GM21576 (cell line): ENCODE results near the gene HIF1AN.
"Not testable (repeated sequence)": the region's sequence is repeated elsewhere in the genome, so short reads cannot be mapped to it uniquely, and the experiment has no call there.

Experiments used
- ATAC-seq: cut with Tn5 transposase; IDR thresholded peaks from one replicate; pipeline ENCODE4 v1.9.1; 2021; ENCODE audit warnings: mild to moderate bottlenecking, moderate library complexity; ENCODE audit not compliant: unreplicated experiment

Gene HIF1AN

DNA sequence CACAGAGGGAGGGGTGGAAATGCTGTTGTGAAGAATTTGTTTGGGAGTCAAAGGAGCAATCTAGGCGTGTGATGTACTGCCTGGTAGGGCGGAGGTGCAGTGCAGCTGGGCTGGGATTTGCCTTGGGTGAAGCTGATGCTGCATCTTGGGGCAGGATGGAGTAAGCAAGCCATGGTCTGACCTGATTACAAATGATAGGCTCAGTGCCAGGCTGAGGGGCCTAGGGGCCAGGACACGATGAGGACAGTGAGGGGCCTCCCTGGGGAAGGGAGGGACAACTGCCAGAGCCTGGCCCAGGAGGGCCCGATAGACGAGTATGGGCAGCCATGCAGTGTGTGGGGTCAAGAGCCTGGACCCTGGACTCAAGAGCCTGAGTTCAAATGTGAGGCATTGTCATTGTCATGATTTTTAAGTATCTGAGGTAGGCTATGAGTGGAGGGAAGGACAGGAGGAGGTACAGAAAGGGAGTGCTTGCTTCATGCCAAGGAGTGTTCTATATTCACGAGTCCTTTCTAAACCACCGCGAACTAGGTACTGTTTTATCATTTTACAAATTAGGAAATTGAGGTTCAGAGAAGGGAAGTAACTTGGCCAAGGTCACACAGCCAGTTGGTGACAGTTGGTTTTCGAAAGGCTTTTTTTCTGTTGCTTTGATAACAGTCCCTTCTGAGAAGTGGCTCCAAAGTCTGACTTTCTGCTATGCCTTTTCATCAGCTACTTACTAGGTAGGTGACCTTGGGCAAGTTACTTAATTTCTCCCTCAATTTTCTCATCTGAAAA is 29.7 kb downstream of the HIF1AN start:
- ATAC-seq: no peak

DNA sequence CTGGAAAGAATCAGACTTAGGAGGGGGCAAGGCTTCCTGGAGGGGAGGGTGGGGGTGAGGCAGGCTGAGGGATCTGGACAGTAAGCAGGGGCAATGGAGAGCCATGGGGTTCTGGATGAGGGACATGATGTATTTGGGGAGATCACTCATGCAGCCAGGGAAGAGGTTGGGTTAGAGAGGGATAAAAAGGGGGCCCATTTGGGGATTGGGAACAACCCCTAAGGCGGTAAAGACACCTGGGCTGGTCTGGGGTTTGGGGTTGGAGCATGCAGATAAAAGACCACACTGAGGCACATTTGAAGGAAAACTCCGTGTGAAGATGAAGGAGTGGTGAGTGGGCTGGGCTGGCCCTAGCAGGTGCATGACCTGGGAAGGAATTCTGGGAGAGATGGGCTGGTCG is 30.8 kb downstream of the HIF1AN start:
- ATAC-seq: no peak

DNA sequence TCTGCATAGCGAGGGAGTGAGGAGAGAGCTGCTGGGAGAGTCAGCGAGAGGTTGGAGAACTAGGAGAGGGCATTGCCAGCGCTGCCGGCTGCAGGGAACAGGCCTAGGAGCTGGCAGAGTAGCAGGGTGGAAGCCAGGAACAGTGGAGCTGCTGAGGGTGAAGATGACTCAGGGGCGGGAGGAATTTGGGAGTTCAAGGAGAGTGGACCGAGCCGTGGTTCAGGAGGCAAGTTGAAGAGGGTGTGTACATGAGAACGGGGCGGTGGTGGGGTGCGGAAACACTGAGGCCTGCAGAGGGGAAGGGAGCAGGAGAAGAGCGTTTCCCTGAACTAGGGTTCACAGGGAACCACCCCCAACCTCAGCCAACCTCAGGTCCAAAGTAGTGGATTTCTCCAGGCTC is 31.5 kb downstream of the HIF1AN start:
- ATAC-seq: no peak

DNA sequence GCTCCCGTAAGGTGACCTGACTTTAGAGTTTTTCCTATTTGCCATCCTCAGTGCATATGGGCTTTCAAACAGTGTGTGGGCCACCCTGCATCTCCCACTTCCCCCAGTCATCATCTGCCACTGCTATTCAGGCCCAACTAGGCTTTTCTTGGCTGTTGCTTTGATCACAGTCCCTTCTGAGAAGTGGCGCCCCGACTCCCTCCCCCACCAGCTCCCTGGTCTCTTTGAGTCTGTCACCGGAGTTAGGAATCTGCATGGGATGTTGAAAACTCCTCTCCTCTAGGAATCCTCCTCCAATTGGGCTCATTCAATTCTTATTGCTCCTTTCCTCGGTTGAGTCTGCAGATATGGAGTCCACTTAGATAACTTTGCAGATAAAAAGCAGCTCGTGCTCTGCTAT is 32.1 kb downstream of the HIF1AN start:
- no peak for ATAC-seq

DNA sequence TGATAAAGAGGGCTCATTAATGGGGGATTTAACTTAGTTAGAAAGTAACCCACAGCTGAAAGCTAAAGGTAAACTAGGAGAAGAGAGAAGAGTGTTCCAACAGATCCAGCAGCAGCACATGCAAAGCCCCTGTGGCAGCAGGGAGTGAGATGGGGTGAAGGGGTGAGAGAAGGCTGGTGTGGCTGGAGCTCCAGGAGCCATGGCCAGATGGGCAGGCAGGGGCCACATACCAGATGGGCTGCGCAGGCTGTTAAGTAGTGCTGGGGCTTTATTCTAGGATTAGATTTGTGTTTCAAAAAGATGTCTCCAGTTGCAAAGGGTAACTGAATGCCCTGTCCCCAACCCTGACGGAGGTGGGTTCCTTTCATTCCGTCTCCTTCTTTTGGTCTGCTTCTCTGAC is 33.2 kb downstream of the HIF1AN start:
- ATAC-seq: no peak

DNA sequence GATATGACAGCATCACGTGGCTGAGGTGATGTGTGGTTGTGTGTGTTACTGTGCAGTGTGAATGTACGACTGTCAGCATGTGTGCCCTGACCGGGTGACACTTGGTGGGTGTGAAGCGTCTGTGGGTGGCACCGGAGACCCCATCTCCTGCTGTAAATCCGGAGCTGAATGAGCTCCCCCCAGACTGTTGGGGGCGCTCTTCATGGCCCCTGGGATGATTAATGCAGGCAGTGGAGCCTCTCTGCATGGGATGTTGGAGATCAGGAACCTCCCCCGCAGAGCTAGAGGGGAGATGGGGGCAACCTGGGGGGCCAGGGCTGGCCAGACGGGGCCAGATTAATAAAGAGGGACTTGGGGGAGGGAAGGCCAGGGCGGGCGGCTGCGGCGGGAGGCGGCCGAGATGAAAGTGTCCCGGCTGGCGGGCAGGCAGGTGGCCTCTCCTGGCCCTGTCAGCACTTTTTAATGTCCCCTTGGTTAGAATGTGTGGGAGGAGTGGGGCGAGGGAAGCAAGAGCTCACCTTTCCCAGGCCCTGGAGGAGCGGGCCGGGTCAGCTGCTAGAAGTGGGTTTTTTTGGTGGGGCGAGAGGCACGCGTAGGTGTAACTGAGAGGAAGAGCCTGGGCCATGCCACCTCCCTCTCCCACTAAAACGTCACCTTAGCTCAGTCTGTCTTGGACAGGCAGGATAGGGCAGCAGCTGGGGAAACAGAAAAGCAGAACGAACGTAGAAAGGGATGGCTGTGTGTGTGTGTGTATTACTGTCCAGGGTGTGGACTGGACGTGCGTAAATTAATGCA is 34.1 kb downstream of the HIF1AN start:
- ATAC-seq: no peak

DNA sequence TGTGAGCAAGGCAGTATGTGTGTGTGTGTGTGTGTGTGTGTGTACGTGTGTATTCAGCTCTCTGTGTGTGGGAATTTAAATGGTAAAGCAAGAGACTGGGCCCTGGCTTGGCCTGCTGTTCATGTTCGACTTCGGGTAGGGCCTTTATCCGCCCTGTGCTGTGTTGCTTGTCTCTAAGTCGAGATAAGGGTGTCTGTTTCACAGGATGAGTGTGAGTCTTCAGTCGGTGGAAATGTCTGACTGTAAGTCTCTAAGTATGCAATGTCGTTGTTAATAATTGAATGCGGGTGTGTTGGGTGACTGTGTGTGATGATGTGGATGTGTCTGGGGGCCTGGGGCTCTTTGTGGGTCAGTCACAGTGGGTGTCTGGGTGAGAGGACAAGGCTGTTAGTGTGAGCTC is 34.8 kb downstream of the HIF1AN start:
- no peak for ATAC-seq

DNA sequence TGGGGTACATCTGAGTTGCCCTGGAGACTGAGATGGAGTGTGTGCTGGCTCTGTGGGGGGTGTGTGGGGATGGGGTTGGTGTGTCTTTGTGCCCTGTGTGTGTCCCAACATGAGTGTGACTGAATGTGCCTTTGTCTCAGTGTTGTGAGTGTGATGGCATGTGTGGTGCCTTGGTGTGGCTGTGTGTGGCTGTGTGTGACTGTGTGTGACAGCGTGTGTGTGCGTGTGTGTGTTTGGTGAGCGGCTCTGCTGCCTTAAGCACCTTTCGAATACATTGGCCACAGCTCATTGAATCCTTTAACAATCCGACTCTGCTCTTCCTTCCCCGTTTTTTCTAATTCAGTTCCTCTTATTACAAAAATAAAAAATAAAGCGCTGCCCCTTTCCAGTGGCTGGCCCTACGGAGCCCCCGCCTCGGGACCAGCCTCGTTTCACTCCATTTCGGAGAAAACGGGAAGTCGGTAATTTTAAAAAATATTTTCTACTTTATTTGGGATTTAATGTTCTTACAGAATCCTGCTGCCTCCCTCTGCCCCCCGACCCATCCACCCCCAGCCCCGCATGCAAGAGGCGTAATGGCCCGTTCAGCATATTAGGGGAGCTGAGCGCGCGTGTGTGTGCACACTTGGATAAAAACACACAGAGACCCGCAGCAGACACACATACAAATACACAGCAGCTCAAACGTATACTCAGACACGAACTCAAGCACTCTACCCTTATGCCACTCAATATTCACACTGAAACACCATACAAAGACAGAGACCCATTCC is 35.5 kb downstream of the HIF1AN start:
- ATAC-seq: no peak

GRCh38 chr10:100575146-100575545 is 39.4 kb downstream of the HIF1AN start:
- ATAC-seq: not testable (repeated sequence)

- no peak for ATAC-seq
These were observed 40.0 kb downstream of the HIF1AN start for GRCh38 chr10:100575585-100576281.

DNA sequence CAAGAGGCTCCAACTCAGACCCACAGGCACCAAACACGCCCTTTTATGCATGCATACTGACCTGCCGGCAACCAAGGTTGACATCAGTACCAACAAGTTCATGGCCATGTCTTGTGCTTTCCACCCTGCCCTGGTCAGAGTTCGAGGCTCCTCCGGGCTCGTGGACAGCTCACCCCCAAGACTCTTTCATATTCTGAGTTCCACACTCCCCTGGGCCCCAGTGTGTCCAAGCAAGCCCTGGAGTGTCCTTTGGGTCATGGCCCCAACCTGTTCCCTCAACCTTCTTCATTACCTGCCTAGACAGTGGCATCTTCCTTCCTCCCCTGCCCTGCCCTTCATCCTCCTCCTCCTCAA is 40.5 kb downstream of the HIF1AN start:
- no peak for ATAC-seq

DNA sequence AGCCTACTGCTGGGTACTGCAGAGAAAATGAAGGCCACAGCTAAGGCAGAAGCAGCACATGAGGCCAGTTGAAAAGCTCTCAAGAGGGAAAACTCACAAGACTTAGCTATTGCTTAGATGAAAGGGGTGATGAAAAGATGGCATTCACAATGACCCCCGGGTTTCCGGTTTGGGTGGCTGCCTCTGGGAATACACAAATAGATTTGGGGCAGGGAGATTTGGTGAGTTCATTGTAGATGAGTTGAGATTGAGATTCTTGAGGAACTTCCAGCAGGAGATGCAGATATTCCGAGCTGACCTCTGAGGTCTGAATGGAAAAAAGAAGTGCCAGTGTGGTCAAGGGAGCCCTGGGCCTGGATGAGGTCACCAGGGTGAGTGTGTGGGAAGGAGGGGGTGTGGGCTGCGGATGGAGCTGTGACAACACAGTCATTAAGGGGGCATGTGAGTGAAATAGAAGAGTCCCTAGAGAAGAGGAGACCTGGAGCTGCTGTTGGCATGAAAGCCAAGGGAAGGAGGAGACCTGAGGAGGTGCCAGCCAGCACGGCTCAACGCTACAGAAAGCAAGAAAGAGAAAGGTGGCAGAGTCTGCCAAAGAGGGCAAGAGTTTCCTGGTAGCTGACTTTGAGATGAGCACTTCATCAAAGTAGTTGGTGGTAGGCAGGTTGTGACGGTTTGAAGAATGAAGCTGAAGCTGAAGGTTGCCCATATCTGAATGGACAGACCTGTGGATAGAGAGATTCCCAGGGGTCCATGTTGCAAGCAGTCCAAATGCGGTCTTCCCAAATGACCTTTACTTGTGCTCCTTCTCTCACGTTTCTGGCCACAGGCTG is 43.7 kb downstream of the HIF1AN start:
- ATAC-seq: no peak

DNA sequence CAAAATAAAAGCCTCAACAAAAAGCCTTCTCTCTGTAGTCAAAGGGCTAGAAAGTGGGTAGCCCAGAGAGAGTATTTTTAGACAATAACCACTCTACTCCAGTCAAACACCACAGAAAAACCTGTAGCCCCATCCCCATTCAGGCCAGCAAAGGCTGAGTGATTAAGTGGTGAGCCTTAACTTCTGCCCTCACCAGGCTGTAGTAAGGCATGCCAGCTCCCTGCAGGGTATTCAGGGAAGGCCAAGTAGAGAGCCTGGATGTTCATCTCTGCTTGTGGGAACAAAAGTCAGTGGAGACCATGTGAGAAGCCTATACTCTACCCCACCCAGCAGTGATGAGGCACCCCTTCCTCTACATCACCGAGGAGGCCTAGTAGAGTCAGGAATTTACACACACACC is 51.2 kb downstream of the HIF1AN start:
- ATAC-seq: no peak

- ATAC-seq: no peak
These were observed 62.4 kb downstream of the HIF1AN start for GRCh38 chr10:100598166-100598565.

GRCh38 chr10:100600218-100600617 is 64.5 kb downstream of the HIF1AN start:
- no peak for ATAC-seq

DNA sequence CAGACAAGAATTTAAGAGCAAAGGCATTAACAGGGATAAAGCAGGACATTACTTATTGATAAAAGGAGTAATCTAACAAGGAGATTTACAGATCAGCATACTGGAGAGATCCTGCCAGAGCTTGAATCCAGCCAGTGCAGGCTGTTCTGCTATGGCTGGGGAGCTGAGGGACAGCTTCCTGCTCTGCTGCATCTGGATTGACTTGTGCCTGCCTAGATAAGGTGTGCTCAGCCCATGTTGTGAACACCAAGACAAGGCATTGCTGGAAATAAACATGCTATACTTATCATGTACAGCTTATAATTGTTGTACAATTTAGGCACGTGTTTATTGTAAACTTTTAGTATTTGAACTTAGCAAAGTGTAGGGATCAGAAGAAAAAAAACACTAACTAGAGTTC is 71.7 kb downstream of the HIF1AN start:
- ATAC-seq: no peak
